ENCODE results near the gene MRPL1. TPM values are rescaled to one million over a fixed set of nuclear protein-coding genes. Genes with fewer than 3 reads are reported as not detected.
"Not testable (repeated sequence)": the region's sequence is repeated elsewhere in the genome, so short reads cannot be mapped to it uniquely, and the experiment has no call there.

The MRPL1 gene
- total and polyA plus RNA-seq, 2 donors (not counting 3 experiments of a cell fraction or from before 2014, with no cell fraction given), result 11.5 to 42.9 TPM

GRCh38 chr4:77861495-77861894 lies 1.1 kb upstream of the MRPL1 start:
- BruUV-seq (replicated peaks), result no TSS peak
- H3K27me3 ChIP-seq (ENCODE audit: control insufficient read depth in 2 of 2, insufficient read depth in 2 of 2, low read length in 2 of 2), result no peaks in the 10 kb centered on the region
- H3K27ac ChIP-seq (ENCODE audit: insufficient read depth, low read depth, low read length), result peak overlapping the region; percentile 100
- peak overlapping the region; percentile 98 for H3K4me2 ChIP-seq (ENCODE audit: insufficient read depth, low read length)
- FAIRE-seq, result no peak
- ChIA-PET CTCF (interaction anchor here (1.0 to 1.7 kb wide), 11 partner anchors 8 to 242 kb away, joined by 3 to 20 read pairs (median 4); no protein-coding TSS in a partner anchor), POLR2A (interaction anchor here (1.3 to 2.0 kb wide), 4 partner anchors 10 to 67 kb away, joined by 3 to 25 read pairs (median 10); partner anchors contain the start of gene CNOT6L)
- intact Hi-C loops (cut with micrococcal nuclease), result loop anchor here (5.0 kb wide), 5 partner anchors 196 to 1791 kb away; partner anchors contain the start of genes CCNI and FRAS1
- peak overlapping the region; percentile 71 for H2AFZ ChIP-seq (ENCODE audit: low read depth, low read length)
- dilution Hi-C loops (cut with MboI; ENCODE audit: extremely low pct_ligation_motif_present, low sequenced_read_pairs), result no loop called here
- H3K79me2 ChIP-seq (ENCODE audit: control insufficient read depth, insufficient read depth, low read length), result peaks cover 35% of the 10 kb centered on the region
- H3K4me3 ChIP-seq (replicated peaks in 1 of 3; ENCODE audit: insufficient read depth in 1 of 3, low read depth in 1 of 3, low read length in 3 of 3), result peak overlapping the region in 1 of 3 experiments; percentile 98
- no peak for DNase-seq (ENCODE audit: low read depth, low spot score)
- peaks cover 23% of the 10 kb centered on the region for H3K4me1 ChIP-seq (ENCODE audit: control insufficient read depth, extremely low read depth, insufficient read depth, low read length)
- H3K9me3 ChIP-seq (replicated peaks; ENCODE audit: control insufficient read depth, insufficient read depth, low read length), result no peaks in the 10 kb centered on the region
- no peaks in the 10 kb centered on the region for H4K20me1 ChIP-seq (replicated peaks; ENCODE audit: control insufficient read depth, extremely low read depth, insufficient read depth, low read length)
- TF ChIP-seq POLR2A (IDR thresholded peaks at IDR 0.05; ENCODE audit: low read depth, low read length), result no peak
- no peak for TF ChIP-seq POLR2AphosphoS5 (IDR thresholded peaks at IDR 0.05; ENCODE audit: insufficient read depth, low read depth, low read length)
- TF ChIP-seq FOS (IDR thresholded peaks at IDR 0.05; ENCODE audit: borderline replicate concordance, insufficient read depth, low read length), result no peak
- TF ChIP-seq MYC (IDR thresholded peaks at IDR 0.05; ENCODE audit: low read depth, low read length), result no peak
- no peak for TF ChIP-seq MAX (IDR thresholded peaks at IDR 0.05; ENCODE audit: insufficient read depth, insufficient read length)
- no peak for TF ChIP-seq EZH2 (IDR thresholded peaks at IDR 0.05; ENCODE audit: borderline replicate concordance, low read depth, low read length, severe bottlenecking)
- TF ChIP-seq CTCF (IDR thresholded peaks at IDR 0.05; ENCODE audit: extremely low read depth in 1 of 2, insufficient read depth in 1 of 2, low read depth in 1 of 2, low read length in 2 of 2), result no peak
- TF ChIP-seq GATA2 (IDR thresholded peaks at IDR 0.05; ENCODE audit: insufficient read depth, insufficient read length, low read depth, low read length), result no peak
- TF ChIP-seq JUN (IDR thresholded peaks at IDR 0.05; ENCODE audit: borderline replicate concordance, insufficient read depth, insufficient read length, low read depth), result no peak
- H3K9ac ChIP-seq (replicated peaks; ENCODE audit: extremely low read depth, insufficient read depth, low read length), result peak overlapping the region; percentile 100
- H3K9me1 ChIP-seq (replicated peaks; ENCODE audit: control insufficient read depth, extremely low read depth, insufficient read depth, low read length), result no peaks in the 10 kb centered on the region
- H3K36me3 ChIP-seq (ENCODE audit: control insufficient read depth in 2 of 2, extremely low read depth in 1 of 2, insufficient read depth in 2 of 2, low read length in 2 of 2), result no peaks in the 10 kb centered on the region

- BruUV-seq (replicated peaks); H3K9me3 ChIP-seq (replicated peaks; ENCODE audit: control insufficient read depth, insufficient read depth, low read length); H3K9me1 ChIP-seq (replicated peaks; ENCODE audit: control insufficient read depth, extremely low read depth, insufficient read depth, low read length); H3K36me3 ChIP-seq (ENCODE audit: control insufficient read depth in 2 of 2, extremely low read depth in 1 of 2, insufficient read depth in 2 of 2, low read length in 2 of 2); POLR2A ChIA-PET; H3K27me3 ChIP-seq (ENCODE audit: control insufficient read depth in 2 of 2, insufficient read depth in 2 of 2, low read length in 2 of 2); FAIRE-seq; H4K20me1 ChIP-seq (replicated peaks; ENCODE audit: control insufficient read depth, extremely low read depth, insufficient read depth, low read length); DNase-seq (ENCODE audit: low read depth, low spot score); dilution Hi-C loops (cut with MboI; ENCODE audit: extremely low pct_ligation_motif_present, low sequenced_read_pairs): not testable (repeated sequence)
- H3K4me2 ChIP-seq (ENCODE audit: insufficient read depth, low read length), result peak overlapping the region; percentile 98
- peaks cover 14% of the 10 kb centered on the region for H3K4me1 ChIP-seq (ENCODE audit: control insufficient read depth, extremely low read depth, insufficient read depth, low read length)
- CTCF ChIA-PET, result interaction anchor here (1.6 kb wide), 2 partner anchors 14 to 70 kb away, joined by 3 to 5 read pairs; no protein-coding TSS in a partner anchor
- H2AFZ ChIP-seq (ENCODE audit: low read depth, low read length), result peak overlapping the region; percentile 83
- intact Hi-C loops (cut with micrococcal nuclease), result loop anchor here (2.0 to 5.0 kb wide), 8 partner anchors 67 to 1789 kb away; partner anchors contain the start of genes BMP2K, CCNI and FRAS1
- peaks cover 51% of the 10 kb centered on the region for H3K79me2 ChIP-seq (ENCODE audit: control insufficient read depth, insufficient read depth, low read length)
- peak overlapping the region; percentile 100 for H3K9ac ChIP-seq (replicated peaks; ENCODE audit: extremely low read depth, insufficient read depth, low read length)
- H3K4me3 ChIP-seq (replicated peaks in 1 of 3; ENCODE audit: insufficient read depth in 1 of 3, low read depth in 1 of 3, low read length in 3 of 3), result peak overlapping the region; percentile 86 to 98 (median 88)
- peak overlapping the region; percentile 100 for H3K27ac ChIP-seq (ENCODE audit: insufficient read depth, low read depth, low read length)
Measured at GRCh38 chr4:77863341-77863740, 711 bp downstream of the MRPL1 start.

Data from endothelial cell of umbilical vein (primary cell).